H9 (cell line): ENCODE results near the gene VGF. TPM values are rescaled to one million over a fixed set of nuclear protein-coding genes. Genes with fewer than 3 reads are reported as not detected.

Experiments used
- DNase-seq: peaks from one replicate; pipeline ENCODE4 v3.0.0-alpha.2; 2017
- H2AFZ ChIP-seq: one replicate; pipeline ENCODE4 v1.6.1; 2013; ENCODE audit warnings: mild to moderate bottlenecking, low read length, control low read depth, moderate library complexity
- H2AK5ac ChIP-seq: 2 replicates; pipeline ENCODE4 v1.6.1; 2013; ENCODE audit warnings: low read length, control low read depth, mixed read lengths; ENCODE audit not compliant: insufficient read length
- H2BK120ac ChIP-seq: one replicate; pipeline ENCODE4 v1.6.1; 2013; ENCODE audit warnings: low read depth, mild to moderate bottlenecking, low read length, control low read depth, inconsistent platforms; ENCODE audit not compliant: poor library complexity, severe bottlenecking
- H2BK12ac ChIP-seq: 2 replicates; pipeline ENCODE4 v1.6.1; 2013; ENCODE audit warnings: low read length, control low read depth, mixed read lengths, low read depth; ENCODE audit not compliant: insufficient read length
- H2BK15ac ChIP-seq: 2 replicates; pipeline ENCODE4 v1.6.1; 2013; ENCODE audit warnings: low read depth, low read length, control low read depth
- H2BK20ac ChIP-seq: one replicate; pipeline ENCODE4 v1.6.1; 2013; ENCODE audit warnings: low read depth, mild to moderate bottlenecking, low read length, control low read depth, inconsistent platforms; ENCODE audit not compliant: poor library complexity, severe bottlenecking
- H2BK5ac ChIP-seq: 2 replicates; pipeline ENCODE4 v1.6.1; 2013; ENCODE audit warnings: low read length, control low read depth, mixed read lengths; ENCODE audit not compliant: insufficient read length
- H3K14ac ChIP-seq: 2 replicates; pipeline ENCODE4 v1.6.1; 2013; ENCODE audit warnings: low read length, control low read depth; ENCODE audit not compliant: insufficient read depth
- H3K18ac ChIP-seq: 2 replicates; pipeline ENCODE4 v1.6.1; 2013; ENCODE audit warnings: low read depth, mild to moderate bottlenecking, mixed read lengths, low read length, control low read depth; ENCODE audit not compliant: insufficient read length
- H3K23ac ChIP-seq: 2 replicates; pipeline ENCODE4 v1.6.1; 2013; ENCODE audit warnings: low read length, control low read depth, mixed read lengths, low read depth; ENCODE audit not compliant: insufficient read length
- H3K23me2 ChIP-seq: 2 replicates; pipeline ENCODE4 v1.6.1; 2013; ENCODE audit warnings: low read depth, mild to moderate bottlenecking, mixed read lengths, low read length, control low read depth; ENCODE audit not compliant: insufficient read length, poor library complexity, severe bottlenecking
- H3K27ac ChIP-seq: 2 replicates; pipeline ENCODE4 v1.5.1; 2013; ENCODE audit warnings: low read length, control low read depth, mixed read lengths, low read depth; ENCODE audit not compliant: insufficient read length
- H3K27me3 ChIP-seq: 2 replicates; pipeline ENCODE4 v1.6.1; 2013; ENCODE audit warnings: low read length, control low read depth, inconsistent platforms; ENCODE audit not compliant: insufficient read depth
- H3K4ac ChIP-seq: 2 replicates; pipeline ENCODE4 v1.6.1; 2013; ENCODE audit warnings: low read depth, mild to moderate bottlenecking, control low read depth, inconsistent platforms, low read length, moderate library complexity
- H3K4me1 ChIP-seq: 2 replicates; pipeline ENCODE4 v1.6.1; 2013; ENCODE audit warnings: low read length, control low read depth, inconsistent platforms; ENCODE audit not compliant: insufficient read depth
- H3K4me2 ChIP-seq: 2 replicates; pipeline ENCODE4 v1.6.1; 2013; ENCODE audit warnings: low read length, control low read depth, mixed read lengths; ENCODE audit not compliant: insufficient read length, insufficient read depth
- H3K56ac ChIP-seq: 2 replicates; pipeline ENCODE4 v1.6.1; 2013; ENCODE audit warnings: low read depth, mild to moderate bottlenecking, mixed read lengths, low read length, control low read depth; ENCODE audit not compliant: insufficient read length
- H3K79me1 ChIP-seq: 2 replicates; pipeline ENCODE4 v1.6.1; 2013; ENCODE audit warnings: low read depth, mild to moderate bottlenecking, moderate library complexity, low read length, control low read depth, inconsistent platforms; ENCODE audit not compliant: insufficient read depth, poor library complexity, severe bottlenecking
- H3K79me2 ChIP-seq: 2 replicates; pipeline ENCODE4 v1.6.1; 2013; ENCODE audit warnings: low read length, control low read depth, inconsistent platforms; ENCODE audit not compliant: insufficient read depth
- H3K9ac ChIP-seq: 2 replicates; pipeline ENCODE4 v1.6.1; 2013; ENCODE audit warnings: low read length, control low read depth, mixed read lengths; ENCODE audit not compliant: insufficient read length; ENCODE audit errors: extremely low read depth
- H3K9me3 ChIP-seq: one replicate; pipeline ENCODE4 v1.6.1; 2013; ENCODE audit warnings: low read depth, low read length, inconsistent platforms; ENCODE audit not compliant: control insufficient read depth
- H3T11ph ChIP-seq: one replicate; pipeline ENCODE4 v1.6.1; 2013; ENCODE audit warnings: mild to moderate bottlenecking, low read length, control low read depth, inconsistent platforms
- H4K20me1 ChIP-seq: one replicate; pipeline ENCODE4 v1.6.1; 2013; ENCODE audit not compliant: control insufficient read depth, insufficient read length, insufficient read depth
- H4K5ac ChIP-seq: 2 replicates; pipeline ENCODE4 v1.6.1; 2013; ENCODE audit warnings: low read depth, mild to moderate bottlenecking, mixed read lengths, low read length, control low read depth; ENCODE audit not compliant: insufficient read length
- H4K8ac ChIP-seq: replicated peaks from 2 replicates; pipeline ENCODE4 v1.6.1; 2013; ENCODE audit warnings: low read length, control low read depth, mixed read lengths, low read depth; ENCODE audit not compliant: insufficient read length
- H4K91ac ChIP-seq: 2 replicates; pipeline ENCODE4 v1.6.1; 2013; ENCODE audit warnings: low read depth, mild to moderate bottlenecking, moderate library complexity, mixed read lengths, low read length, control low read depth; ENCODE audit not compliant: insufficient read length
- H3K27ac Mint-ChIP-seq, 3 experiments: 2 replicates in 2 of 3; 3 replicates in 1 of 3; pipeline ENCODE4 v1.8.0; 2020 to 2021; ENCODE audit warnings: mixed read lengths in 3 of 3, mild to moderate bottlenecking in 1 of 3, moderate library complexity in 1 of 3
- H3K27me3 Mint-ChIP-seq: 2 replicates; pipeline ENCODE4 v1.8.0; 2021; ENCODE audit warnings: low read depth, mild to moderate bottlenecking, moderate library complexity, mixed read lengths
- H3K36me3 Mint-ChIP-seq, 3 experiments: 2 replicates in 2 of 3; 3 replicates in 1 of 3; pipeline ENCODE4 v1.8.0; 2020 to 2021; ENCODE audit warnings: low read depth in 3 of 3, mixed read lengths in 3 of 3; ENCODE audit not compliant: insufficient read depth in 1 of 3
- H3K4me1 Mint-ChIP-seq, 2 experiments: 2 replicates each; pipeline ENCODE4 v1.8.0; 2020; ENCODE audit warnings: mixed read lengths in 2 of 2
- H3K4me3 Mint-ChIP-seq, 2 experiments: 2 replicates in 1 of 2; 3 replicates in 1 of 2; pipeline ENCODE4 v1.8.0; 2020 to 2021; ENCODE audit warnings: mild to moderate bottlenecking in 2 of 2, mixed read lengths in 2 of 2, moderate library complexity in 1 of 2
- H3K9me3 Mint-ChIP-seq, 2 experiments: 2 replicates in 1 of 2; 3 replicates in 1 of 2; pipeline ENCODE4 v1.8.0; 2020; ENCODE audit warnings: mild to moderate bottlenecking in 2 of 2, mixed read lengths in 2 of 2, moderate library complexity in 1 of 2
- WGBS: extraction: QIAGEN DNeasy Blood & Tissue Kit; methylation state at CpG from one replicate; pipeline ENCODE4 v1.1.7; 2013; ENCODE audit warnings: missing lambda C conversion rate, low lambda C conversion rate, mixed read lengths; ENCODE audit not compliant: insufficient read length; ENCODE audit errors: extremely low coverage; 5-methylcytosine and 5-hydroxymethylcytosine counted together
- total RNA-seq: library from RNA; stranded (reverse); gene quantifications from 2 replicates; pipeline ENCODE4 v1.2.1, GENCODE V29; 2021
- TF ChIP-seq, protein P1 (sequence below): fragments of 200-600 bp; sonication (generic); conservative IDR thresholded peaks from 3 replicates; pipeline ENCODE4 v1.8.0; 2021; ENCODE audit warnings: antibody characterized with exemption, mild to moderate bottlenecking

The VGF gene
- total RNA-seq, 1 experiment from 2014 or later, result 37.1 TPM

DNA sequence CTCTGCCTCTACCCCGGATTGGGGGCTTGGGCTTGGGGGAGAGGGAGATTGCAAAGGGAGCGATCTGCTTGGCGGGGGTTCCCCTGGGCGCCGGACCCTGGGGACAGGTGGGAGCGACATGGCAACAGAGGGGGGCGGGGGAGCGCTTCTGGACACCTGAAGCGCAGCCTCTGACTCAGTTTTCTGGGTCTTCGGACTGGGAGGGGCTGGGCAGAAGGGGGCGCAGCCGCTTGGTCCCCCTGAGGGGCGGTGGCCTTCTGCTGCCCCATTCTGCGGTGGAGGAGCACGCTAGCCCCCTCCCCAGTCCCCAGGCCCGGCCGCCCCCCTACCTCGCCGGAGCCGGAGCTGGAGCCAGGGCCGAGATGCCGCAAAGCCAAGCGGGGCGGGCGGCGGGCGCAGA lies 14.3 kb upstream of the VGF start:
- H3K9ac ChIP-seq, result no peak overlapping the region
- H3K9me3 ChIP-seq, result no peaks in the 10 kb centered on the region
- Mint-ChIP-seq H3K9me3 (peaks cover 0 to 2% of the 10 kb centered on the region in 2 experiments; a peak in 2 of 5 replicates), H3K36me3 (no peaks in the 10 kb centered on the region), H3K27me3 (peaks cover 76% of the 10 kb centered on the region), H3K27ac (no peak overlapping the region), H3K4me3 (peak overlapping the region; percentile 61 to 90), H3K4me1 (peaks cover 18 to 22% of the 10 kb centered on the region in 2 experiments)
- H3K4ac ChIP-seq, result no peak overlapping the region
- no peaks in the 10 kb centered on the region; the same call in 1 of the 2 replicates for H3K4me1 ChIP-seq
- H3K56ac ChIP-seq, result no peak overlapping the region
- H2BK120ac ChIP-seq, result no peak overlapping the region
- no CpG with 5 or more reads among the region's 27 CpGs for whole genome bisulfite sequencing
- no peak overlapping the region for H3K18ac ChIP-seq
- no peak overlapping the region for H4K5ac ChIP-seq
- TF ChIP-seq, protein P1, sequence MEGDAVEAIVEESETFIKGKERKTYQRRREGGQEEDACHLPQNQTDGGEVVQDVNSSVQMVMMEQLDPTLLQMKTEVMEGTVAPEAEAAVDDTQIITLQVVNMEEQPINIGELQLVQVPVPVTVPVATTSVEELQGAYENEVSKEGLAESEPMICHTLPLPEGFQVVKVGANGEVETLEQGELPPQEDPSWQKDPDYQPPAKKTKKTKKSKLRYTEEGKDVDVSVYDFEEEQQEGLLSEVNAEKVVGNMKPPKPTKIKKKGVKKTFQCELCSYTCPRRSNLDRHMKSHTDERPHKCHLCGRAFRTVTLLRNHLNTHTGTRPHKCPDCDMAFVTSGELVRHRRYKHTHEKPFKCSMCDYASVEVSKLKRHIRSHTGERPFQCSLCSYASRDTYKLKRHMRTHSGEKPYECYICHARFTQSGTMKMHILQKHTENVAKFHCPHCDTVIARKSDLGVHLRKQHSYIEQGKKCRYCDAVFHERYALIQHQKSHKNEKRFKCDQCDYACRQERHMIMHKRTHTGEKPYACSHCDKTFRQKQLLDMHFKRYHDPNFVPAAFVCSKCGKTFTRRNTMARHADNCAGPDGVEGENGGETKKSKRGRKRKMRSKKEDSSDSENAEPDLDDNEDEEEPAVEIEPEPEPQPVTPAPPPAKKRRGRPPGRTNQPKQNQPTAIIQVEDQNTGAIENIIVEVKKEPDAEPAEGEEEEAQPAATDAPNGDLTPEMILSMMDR, result no peak
- H2BK15ac ChIP-seq, result no peak overlapping the region
- peaks cover 16% of the 10 kb centered on the region for H3K23me2 ChIP-seq
- DNase-seq, result no peak
- no peak overlapping the region for H4K91ac ChIP-seq
- H4K8ac ChIP-seq, result no peak overlapping the region
- no peaks in the 10 kb centered on the region for H3K79me2 ChIP-seq
- H3T11ph ChIP-seq, result no peak overlapping the region
- H3K27me3 ChIP-seq, result peaks cover 31% of the 10 kb centered on the region; the same call in 1 of the 2 replicates
- peak overlapping the region; percentile 91 for H3K4me2 ChIP-seq
- H2AFZ ChIP-seq, result no peak overlapping the region
- H2BK5ac ChIP-seq, result no peak overlapping the region
- H3K27ac ChIP-seq, result no peak overlapping the region
- no peaks in the 10 kb centered on the region for H3K79me1 ChIP-seq
- no peak overlapping the region for H3K23ac ChIP-seq
- H3K14ac ChIP-seq, result no peak overlapping the region
- H4K20me1 ChIP-seq, result no peaks in the 10 kb centered on the region
- no peak overlapping the region for H2BK20ac ChIP-seq
- H2BK12ac ChIP-seq, result no peak overlapping the region
- H2AK5ac ChIP-seq, result no peak overlapping the region
